Astrocyte of the spinal cord (primary cell): ENCODE data around the gene TNFSF12.

ENCODE experiments used
- DNase-seq: peaks from one replicate; pipeline ENCODE4 v3.0.0; 2011; ENCODE audit warnings: low read depth, low spot score
- H3K4me3 ChIP-seq: 2 replicates; pipeline ENCODE4 v1.5.1; 2011; ENCODE audit warnings: low read depth, mild to moderate bottlenecking, low read length, moderate library complexity
- CTCF ChIP-seq: IDR thresholded peaks from 2 replicates; pipeline ENCODE4 v1.5.1; 2012; ENCODE audit warnings: low read depth, mild to moderate bottlenecking, low read length, inconsistent platforms
- in situ Hi-C: cut with HindIII; loops from 2 replicates; pipeline ENCODE4 v1.10.0; 2017; ENCODE audit warnings: low sequenced_read_pairs

TNFSF12 gene

GRCh38 chr17:7548585-7549400, at the start of gene TNFSF12:
TNFSF12 (plus strand) TSS chr17:7549058; CDS start chr17:7549154, 96 bp downstream.
- peak; percentile 18 for TF ChIP-seq CTCF
- in situ Hi-C loops = no loop called here
- H3K4me3 ChIP-seq = peak within 1 kb of the TSS; percentile 57
- DNase-seq = no peak

GRCh38 chr17:7499161-7499560, 49.7 kb upstream of the TNFSF12 start:
- TF ChIP-seq CTCF = no peak
- no peak overlapping the region for H3K4me3 ChIP-seq
- in situ Hi-C loops = no loop called here
- no peak for DNase-seq

GRCh38 chr17:7501729-7502128, 47.1 kb upstream of the TNFSF12 start:
- no peak for TF ChIP-seq CTCF
- in situ Hi-C loops = no loop called here

GRCh38 chr17:7502171-7502847, 46.5 kb upstream of the TNFSF12 start:
- TF ChIP-seq CTCF = no peak
- no peak overlapping the region for H3K4me3 ChIP-seq
- in situ Hi-C loops = no loop called here
- no peak for DNase-seq

More at GRCh38 chr17:7501729-7502128, 47.1 kb upstream of the TNFSF12 start:
- no peak for DNase-seq
- H3K4me3 ChIP-seq = no peak overlapping the region

- DNase-seq = no peak
- no peak overlapping the region for H3K4me3 ChIP-seq
- peak; percentile 47 for TF ChIP-seq CTCF
- in situ Hi-C loops = no loop called here
Measured at GRCh38 chr17:7502987-7503386, 45.9 kb upstream of the TNFSF12 start.

GRCh38 chr17:7503521-7503920, 45.3 kb upstream of the TNFSF12 start:
- H3K4me3 ChIP-seq = no peak overlapping the region
- in situ Hi-C loops = no loop called here
- TF ChIP-seq CTCF = no peak
- DNase-seq = no peak
